ENCODE measurements around the gene AP1B1. TPM values are rescaled to one million over a fixed set of nuclear protein-coding genes. Genes with fewer than 3 reads are reported as not detected.
"Not testable (repeated sequence)": the region's sequence is repeated elsewhere in the genome, so short reads cannot be mapped to it uniquely, and the experiment has no call there.

AP1B1 gene
- total RNA-seq, 1 experiment from 2014 or later: 77.9 TPM

DNA sequence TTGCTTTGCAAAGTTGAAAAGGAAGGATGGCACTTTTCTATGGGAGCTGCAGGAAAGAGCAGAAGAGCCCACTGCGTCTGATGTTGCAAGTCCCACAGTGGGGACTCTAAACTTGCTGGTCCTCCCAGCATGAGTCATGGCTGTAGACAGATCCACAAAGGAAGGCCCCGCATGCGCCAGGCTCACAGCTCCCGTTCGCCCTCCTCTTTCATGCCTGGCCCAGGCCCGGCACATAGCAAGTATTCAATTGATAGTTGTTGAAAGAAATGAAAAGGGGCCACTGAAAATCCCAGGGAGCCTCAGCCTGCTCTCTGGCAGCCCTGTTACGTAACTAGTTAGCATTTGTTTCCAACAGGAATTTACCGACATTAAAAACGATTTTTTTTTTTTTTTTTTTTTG lies 18.9 kb downstream of the AP1B1 start:
- no peak overlapping the region for H3K27ac Mint-ChIP-seq
- H3K9me3 Mint-ChIP-seq: no peaks in the 10 kb centered on the region
- peaks cover 44% of the 10 kb centered on the region for H3K4me1 Mint-ChIP-seq
- DNase-seq (ENCODE audit: low spot score) (peak; percentile 42), ATAC-seq (peak; percentile 85)
- H3K27me3 Mint-ChIP-seq (ENCODE audit: low read depth): no peaks in the 10 kb centered on the region
- no peak overlapping the region for H3K4me3 Mint-ChIP-seq
- peaks cover 2% of the 10 kb centered on the region for H3K36me3 Mint-ChIP-seq
- TF ChIP-seq SP1 (CRISPR knock-in tag; conservative IDR thresholded peaks at IDR 0.05): no peak
- TF ChIP-seq, protein P1, sequence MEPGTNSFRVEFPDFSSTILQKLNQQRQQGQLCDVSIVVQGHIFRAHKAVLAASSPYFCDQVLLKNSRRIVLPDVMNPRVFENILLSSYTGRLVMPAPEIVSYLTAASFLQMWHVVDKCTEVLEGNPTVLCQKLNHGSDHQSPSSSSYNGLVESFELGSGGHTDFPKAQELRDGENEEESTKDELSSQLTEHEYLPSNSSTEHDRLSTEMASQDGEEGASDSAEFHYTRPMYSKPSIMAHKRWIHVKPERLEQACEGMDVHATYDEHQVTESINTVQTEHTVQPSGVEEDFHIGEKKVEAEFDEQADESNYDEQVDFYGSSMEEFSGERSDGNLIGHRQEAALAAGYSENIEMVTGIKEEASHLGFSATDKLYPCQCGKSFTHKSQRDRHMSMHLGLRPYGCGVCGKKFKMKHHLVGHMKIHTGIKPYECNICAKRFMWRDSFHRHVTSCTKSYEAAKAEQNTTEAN (CRISPR knock-in tag; IDR thresholded peaks at IDR 0.05): no peak
- peak; percentile 32; the same call in 1 of the 2 replicates for TF ChIP-seq ZNF423 (CRISPR knock-in tag; IDR thresholded peaks at IDR 0.05)
- TF ChIP-seq, protein P2, sequence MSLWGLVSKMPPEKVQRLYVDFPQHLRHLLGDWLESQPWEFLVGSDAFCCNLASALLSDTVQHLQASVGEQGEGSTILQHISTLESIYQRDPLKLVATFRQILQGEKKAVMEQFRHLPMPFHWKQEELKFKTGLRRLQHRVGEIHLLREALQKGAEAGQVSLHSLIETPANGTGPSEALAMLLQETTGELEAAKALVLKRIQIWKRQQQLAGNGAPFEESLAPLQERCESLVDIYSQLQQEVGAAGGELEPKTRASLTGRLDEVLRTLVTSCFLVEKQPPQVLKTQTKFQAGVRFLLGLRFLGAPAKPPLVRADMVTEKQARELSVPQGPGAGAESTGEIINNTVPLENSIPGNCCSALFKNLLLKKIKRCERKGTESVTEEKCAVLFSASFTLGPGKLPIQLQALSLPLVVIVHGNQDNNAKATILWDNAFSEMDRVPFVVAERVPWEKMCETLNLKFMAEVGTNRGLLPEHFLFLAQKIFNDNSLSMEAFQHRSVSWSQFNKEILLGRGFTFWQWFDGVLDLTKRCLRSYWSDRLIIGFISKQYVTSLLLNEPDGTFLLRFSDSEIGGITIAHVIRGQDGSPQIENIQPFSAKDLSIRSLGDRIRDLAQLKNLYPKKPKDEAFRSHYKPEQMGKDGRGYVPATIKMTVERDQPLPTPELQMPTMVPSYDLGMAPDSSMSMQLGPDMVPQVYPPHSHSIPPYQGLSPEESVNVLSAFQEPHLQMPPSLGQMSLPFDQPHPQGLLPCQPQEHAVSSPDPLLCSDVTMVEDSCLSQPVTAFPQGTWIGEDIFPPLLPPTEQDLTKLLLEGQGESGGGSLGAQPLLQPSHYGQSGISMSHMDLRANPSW (CRISPR knock-in tag; conservative IDR thresholded peaks at IDR 0.05; ENCODE audit: low read depth): no peak
- no peak for TF ChIP-seq HMGA2 (CRISPR knock-in tag; IDR thresholded peaks at IDR 0.05)
- TF ChIP-seq, protein P3, sequence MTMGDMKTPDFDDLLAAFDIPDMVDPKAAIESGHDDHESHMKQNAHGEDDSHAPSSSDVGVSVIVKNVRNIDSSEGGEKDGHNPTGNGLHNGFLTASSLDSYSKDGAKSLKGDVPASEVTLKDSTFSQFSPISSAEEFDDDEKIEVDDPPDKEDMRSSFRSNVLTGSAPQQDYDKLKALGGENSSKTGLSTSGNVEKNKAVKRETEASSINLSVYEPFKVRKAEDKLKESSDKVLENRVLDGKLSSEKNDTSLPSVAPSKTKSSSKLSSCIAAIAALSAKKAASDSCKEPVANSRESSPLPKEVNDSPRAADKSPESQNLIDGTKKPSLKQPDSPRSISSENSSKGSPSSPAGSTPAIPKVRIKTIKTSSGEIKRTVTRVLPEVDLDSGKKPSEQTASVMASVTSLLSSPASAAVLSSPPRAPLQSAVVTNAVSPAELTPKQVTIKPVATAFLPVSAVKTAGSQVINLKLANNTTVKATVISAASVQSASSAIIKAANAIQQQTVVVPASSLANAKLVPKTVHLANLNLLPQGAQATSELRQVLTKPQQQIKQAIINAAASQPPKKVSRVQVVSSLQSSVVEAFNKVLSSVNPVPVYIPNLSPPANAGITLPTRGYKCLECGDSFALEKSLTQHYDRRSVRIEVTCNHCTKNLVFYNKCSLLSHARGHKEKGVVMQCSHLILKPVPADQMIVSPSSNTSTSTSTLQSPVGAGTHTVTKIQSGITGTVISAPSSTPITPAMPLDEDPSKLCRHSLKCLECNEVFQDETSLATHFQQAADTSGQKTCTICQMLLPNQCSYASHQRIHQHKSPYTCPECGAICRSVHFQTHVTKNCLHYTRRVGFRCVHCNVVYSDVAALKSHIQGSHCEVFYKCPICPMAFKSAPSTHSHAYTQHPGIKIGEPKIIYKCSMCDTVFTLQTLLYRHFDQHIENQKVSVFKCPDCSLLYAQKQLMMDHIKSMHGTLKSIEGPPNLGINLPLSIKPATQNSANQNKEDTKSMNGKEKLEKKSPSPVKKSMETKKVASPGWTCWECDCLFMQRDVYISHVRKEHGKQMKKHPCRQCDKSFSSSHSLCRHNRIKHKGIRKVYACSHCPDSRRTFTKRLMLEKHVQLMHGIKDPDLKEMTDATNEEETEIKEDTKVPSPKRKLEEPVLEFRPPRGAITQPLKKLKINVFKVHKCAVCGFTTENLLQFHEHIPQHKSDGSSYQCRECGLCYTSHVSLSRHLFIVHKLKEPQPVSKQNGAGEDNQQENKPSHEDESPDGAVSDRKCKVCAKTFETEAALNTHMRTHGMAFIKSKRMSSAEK (CRISPR knock-in tag; IDR thresholded peaks at IDR 0.05; ENCODE audit: borderline replicate concordance): no peak
- ChIA-PET POLR2A (interaction anchor here (0.7 kb wide), 1 partner anchor 87 kb away, joined by 4 read pairs; no protein-coding TSS in a partner anchor), CTCF (interaction anchor here (0.6 to 1.9 kb wide), 6 partner anchors 10 to 184 kb away, joined by 3 to 6 read pairs (median 4); partner anchors contain the start of gene THOC5)

DNA sequence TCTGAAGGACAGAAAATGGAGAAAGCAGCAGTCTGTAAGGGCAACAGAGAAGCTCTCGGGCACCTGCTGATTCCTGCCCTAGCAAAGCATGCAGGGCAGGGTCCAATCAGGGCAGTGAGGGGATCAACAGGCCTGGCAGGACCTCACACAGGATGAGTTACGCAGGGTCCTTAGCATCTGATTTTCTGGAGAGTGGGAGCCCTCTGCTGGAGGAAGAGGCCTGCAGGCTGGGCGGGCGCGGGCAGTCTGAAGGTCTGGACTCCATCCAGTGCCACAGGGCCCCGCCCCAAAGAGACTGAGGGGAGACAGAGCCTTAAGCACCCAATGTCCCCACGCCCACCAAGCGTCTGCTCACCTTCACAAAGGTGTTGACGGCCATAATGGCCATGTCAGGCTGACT lies 28.9 kb downstream of the AP1B1 start:
- no peaks in the 10 kb centered on the region for H3K27me3 Mint-ChIP-seq (ENCODE audit: low read depth)
- CTCF ChIA-PET: interaction anchor here (0.6 to 1.4 kb wide), 4 partner anchors 10 to 53 kb away, joined by 3 to 7 read pairs (median 4); partner anchors contain the start of gene GAS2L1
- TF ChIP-seq, protein P4, sequence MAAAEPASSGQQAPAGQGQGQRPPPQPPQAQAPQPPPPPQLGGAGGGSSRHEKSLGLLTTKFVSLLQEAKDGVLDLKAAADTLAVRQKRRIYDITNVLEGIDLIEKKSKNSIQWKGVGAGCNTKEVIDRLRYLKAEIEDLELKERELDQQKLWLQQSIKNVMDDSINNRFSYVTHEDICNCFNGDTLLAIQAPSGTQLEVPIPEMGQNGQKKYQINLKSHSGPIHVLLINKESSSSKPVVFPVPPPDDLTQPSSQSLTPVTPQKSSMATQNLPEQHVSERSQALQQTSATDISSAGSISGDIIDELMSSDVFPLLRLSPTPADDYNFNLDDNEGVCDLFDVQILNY (CRISPR knock-in tag; IDR thresholded peaks at IDR 0.05): no peak
- TF ChIP-seq MYBL2 (CRISPR knock-in tag; IDR thresholded peaks at IDR 0.05): no peak
- TF ChIP-seq GABPB1 (CRISPR knock-in tag; IDR thresholded peaks at IDR 0.05): no peak
- TF ChIP-seq EMX1 (CRISPR knock-in tag; IDR thresholded peaks at IDR 0.05): no peak
- TF ChIP-seq FOXJ3 (CRISPR knock-in tag; IDR thresholded peaks at IDR 0.05; ENCODE audit: borderline replicate concordance): no peak
- no peak for TF ChIP-seq TEAD1 (CRISPR knock-in tag; IDR thresholded peaks at IDR 0.05)
- ATAC-seq (peak; percentile 97), DNase-seq (ENCODE audit: low spot score) (peak; percentile 68)
- 0 out of 2 replicates have a peak overlapping the region, but pooled peaks have one; percentile 9 for H3K27ac Mint-ChIP-seq
- peaks cover 2% of the 10 kb centered on the region; the same call in 1 of the 2 replicates for H3K4me1 Mint-ChIP-seq
- H3K36me3 Mint-ChIP-seq: peaks cover 33% of the 10 kb centered on the region
- H3K9me3 Mint-ChIP-seq: no peaks in the 10 kb centered on the region
- no peak overlapping the region for H3K4me3 Mint-ChIP-seq
- POLR2A ChIA-PET: no interaction called here

DNA sequence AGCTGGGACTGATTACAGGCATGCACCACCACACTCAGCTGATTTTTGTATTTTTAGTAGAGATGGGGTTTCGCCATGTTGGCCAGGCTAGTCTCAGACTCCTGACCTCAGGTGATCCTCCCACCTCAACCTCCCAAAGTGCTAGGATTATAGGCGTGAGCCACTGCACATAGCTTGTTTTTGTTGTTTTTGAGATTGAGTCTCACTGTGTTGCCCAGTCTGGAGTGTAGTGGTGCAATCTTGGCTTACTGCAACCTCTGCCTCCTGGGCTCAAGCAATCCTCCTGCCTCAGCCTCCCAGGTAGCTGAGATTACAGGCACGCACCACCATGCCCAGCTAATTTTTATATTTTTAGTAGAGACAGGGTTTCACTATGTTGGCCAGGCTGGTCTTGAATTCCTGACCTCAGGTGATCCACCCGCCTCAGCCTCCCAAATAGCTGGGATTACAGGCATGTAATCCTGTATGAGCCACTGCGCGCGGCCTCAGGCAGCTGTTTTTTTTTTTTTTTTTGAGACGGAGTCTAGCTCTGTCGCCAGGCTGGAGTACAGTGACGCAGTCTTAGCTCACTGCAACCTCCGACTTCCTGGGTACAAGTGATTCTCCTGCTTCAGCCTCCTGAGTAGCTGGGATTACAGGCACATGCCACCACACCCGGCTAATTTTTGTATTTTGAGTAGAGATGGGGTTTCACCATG lies 31.0 kb downstream of the AP1B1 start:
- H3K4me3 Mint-ChIP-seq; POLR2A ChIA-PET; ATAC-seq; DNase-seq (ENCODE audit: low spot score); H3K4me1 Mint-ChIP-seq; H3K27ac Mint-ChIP-seq; H3K9me3 Mint-ChIP-seq; H3K27me3 Mint-ChIP-seq (ENCODE audit: low read depth): not testable (repeated sequence)
- CTCF ChIA-PET: interaction anchor here (0.9 to 2.0 kb wide), 3 partner anchors 13 to 50 kb away, joined by 4 to 6 read pairs (median 4); no protein-coding TSS in a partner anchor
- H3K36me3 Mint-ChIP-seq: peaks cover 37% of the 10 kb centered on the region
